Measurements from ENCODE around the gene WBP2. TPM values are rescaled to one million over a fixed set of nuclear protein-coding genes. Genes with fewer than 3 reads are reported as not detected.

Gene WBP2
- total RNA-seq, 2 experiments from 2014 or later = 76.8 to 83.5 TPM

Other genes starting within 250 kb of the WBP2 start
- gene SMIM5, start 221.9 kb downstream of the WBP2 start, total RNA-seq = under 1 TPM; 0.10 to 0.12 TPM
- gene RECQL5, start 188.2 kb downstream of the WBP2 start, total RNA-seq = 10 to 100 TPM; 44.7 to 47.1 TPM
- 10 to 100 TPM; 97.0 to 97.5 TPM for gene SAP30BP, start 188.0 kb downstream of the WBP2 start, total RNA-seq
- under 1 TPM; 0.55 to 0.96 TPM for gene ITGB4, start 133.9 kb downstream of the WBP2 start, total RNA-seq
- gene GALK1, start 90.1 kb downstream of the WBP2 start, total RNA-seq = 10 to 100 TPM; 40.9 to 44.7 TPM
- gene UNK, start 70.5 kb downstream of the WBP2 start, total RNA-seq = 10 to 100 TPM; 27.1 to 28.7 TPM
- gene UNC13D, start 10.9 kb downstream of the WBP2 start, total RNA-seq = 100 to 1,000 TPM; 161 to 182 TPM
- gene TRIM47, start 23.2 kb upstream of the WBP2 start, total RNA-seq = 10 to 100 TPM; 33.9 to 43.4 TPM
- gene TRIM65, start 41.6 kb upstream of the WBP2 start, total RNA-seq = 10 to 100 TPM; 26.5 to 28.7 TPM
- 10 to 100 TPM; 95.9 to 97.5 TPM for gene MRPL38, start 49.5 kb upstream of the WBP2 start, total RNA-seq
- 10 to 100 TPM; 21.7 to 23.5 TPM for gene FBF1, start 85.7 kb upstream of the WBP2 start, total RNA-seq
- 10 to 100 TPM; 27.8 to 34.7 TPM for gene ACOX1, start 123.8 kb upstream of the WBP2 start, total RNA-seq
- gene TEN1, start 123.9 kb upstream of the WBP2 start, total RNA-seq = 10 to 100 TPM; 12.5 to 17.1 TPM
- 1 to 10 TPM; 6.9 to 7.1 TPM for gene CDK3, start 145.5 kb upstream of the WBP2 start, total RNA-seq
- gene EVPL, start 172.0 kb upstream of the WBP2 start, total RNA-seq = under 1 TPM; 0.02 to 0.05 TPM
- 10 to 100 TPM; 91.3 to 96.0 TPM for gene SRP68, start 217.2 kb upstream of the WBP2 start, total RNA-seq
- under 1 TPM; 0.15 TPM for gene GALR2, start 219.4 kb upstream of the WBP2 start, total RNA-seq
- gene ZACN, start 223.8 kb upstream of the WBP2 start, total RNA-seq = under 1 TPM in 1 of 2 experiments, not detected in 1; 0.27 TPM
- 100 to 1,000 TPM; 140 to 147 TPM for gene EXOC7, start 248.5 kb upstream of the WBP2 start, total RNA-seq

Measured in activated CD4-positive, alpha-beta T cell treated with anti-CD3 and anti-CD28 coated beads, Interleukin-2, amount 10 ng/mL, durations not matched to agents 7 days and 5 days (primary cell).